Glomerular endothelial cell (primary cell): ENCODE measurements around the gene SRY. TPM values are rescaled to one million over a fixed set of nuclear protein-coding genes. Genes with fewer than 3 reads are reported as not detected.
"Not testable (repeated sequence)": the region's sequence is repeated elsewhere in the genome, so short reads cannot be mapped to it uniquely, and the experiment has no call there.

ENCODE experiments used
- DNase-seq: peaks from one replicate; pipeline ENCODE4 v3.0.0-alpha.2; 2011; ENCODE audit warnings: low read depth, low spot score; ENCODE audit errors: extremely low read depth
- total RNA-seq: library from RNA; depleted of rRNA; stranded (reverse); fragments of >200 nt; gene quantifications from 2 replicates; pipeline ENCODE4 v1.2.3, GENCODE V29; 2015

The SRY gene
- total RNA-seq: not detected in 2 replicates

- no peak for DNase-seq
These were observed at the start of gene SRY for GRCh38 chrY:2787600-2787999. Gene SRY (minus strand): TSS chrY:2787682. CDS start chrY:2787603, 79 bp downstream.

GRCh38 chrY:2837078-2837477 is 49.6 kb upstream of the SRY start:
- DNase-seq: no peak

GRCh38 chrY:2835230-2835629 is 47.7 kb upstream of the SRY start:
- no peak for DNase-seq

- DNase-seq: no peak
These were observed 41.0 kb upstream of the SRY start for GRCh38 chrY:2828497-2828896.

GRCh38 chrY:2824471-2824870 is 37.0 kb upstream of the SRY start:
- no peak for DNase-seq

GRCh38 chrY:2817146-2817896 is 29.8 kb upstream of the SRY start:
- DNase-seq: not testable (repeated sequence)

GRCh38 chrY:2800246-2800645 is 12.8 kb upstream of the SRY start:
- DNase-seq: no peak

GRCh38 chrY:2797991-2798390 is 10.5 kb upstream of the SRY start:
- no peak for DNase-seq

GRCh38 chrY:2796977-2797523 is 9.6 kb upstream of the SRY start:
- DNase-seq: no peak

- DNase-seq: no peak
These were observed 2.3 kb upstream of the SRY start for GRCh38 chrY:2789756-2790155.

GRCh38 chrY:2786876-2787512 is 488 bp downstream of the SRY start:
- no peak for DNase-seq

Other genes with a start within 250 kb of the SRY start
- gene RPS4Y1, start 53.9 kb upstream of the SRY start, total RNA-seq: not detected in 2 replicates
- not detected in 2 replicates for gene ZFY, start 147.7 kb upstream of the SRY start, total RNA-seq